ENCODE results near the gene ZNF497.
"Not testable (repeated sequence)": the region's sequence is repeated elsewhere in the genome, so short reads cannot be mapped to it uniquely, and the experiment has no call there.

ZNF497 gene

GRCh38 chr19:58310685-58311084 lies 51.9 kb downstream of the ZNF497 start:
- FAIRE-seq; DNase-seq (ENCODE audit: insufficient read length, low spot score): not testable (repeated sequence)
- peak; percentile 27 for TF ChIP-seq CTCF (IDR thresholded peaks at IDR 0.05; ENCODE audit: insufficient read depth, missing control alignments)

GRCh38 chr19:58307736-58308135 lies 54.8 kb downstream of the ZNF497 start:
- no peak for TF ChIP-seq CTCF (IDR thresholded peaks at IDR 0.05; ENCODE audit: insufficient read depth, missing control alignments)
- FAIRE-seq = no peak
- no peak for DNase-seq (ENCODE audit: insufficient read length, low spot score)

GRCh38 chr19:58305932-58306323 lies 56.6 kb downstream of the ZNF497 start:
- DNase-seq (ENCODE audit: insufficient read length, low spot score) (no peak), FAIRE-seq (no peak)
- TF ChIP-seq CTCF (IDR thresholded peaks at IDR 0.05; ENCODE audit: insufficient read depth, missing control alignments) = no peak

GRCh38 chr19:58305065-58305931 lies 57.3 kb downstream of the ZNF497 start, which contains the start of gene ERVK3-1:
ERVK3-1 (plus strand) TSS chr19:58305377; CDS start chr19:58312169, 6,792 bp downstream.
- no peak for TF ChIP-seq CTCF (IDR thresholded peaks at IDR 0.05; ENCODE audit: insufficient read depth, missing control alignments)
- no peak for FAIRE-seq
- peak; percentile 57 for DNase-seq (ENCODE audit: insufficient read length, low spot score)

GRCh38 chr19:58304748-58305064 lies 57.8 kb downstream of the ZNF497 start:
- no peak for DNase-seq (ENCODE audit: insufficient read length, low spot score)
- FAIRE-seq = no peak
- no peak for TF ChIP-seq CTCF (IDR thresholded peaks at IDR 0.05; ENCODE audit: insufficient read depth, missing control alignments)
